GM18505 (cell line): ENCODE data around the gene MICU2.

ENCODE experiments used
- ATAC-seq: cut with Tn5 transposase; IDR thresholded peaks from one replicate; pipeline ENCODE4 v1.9.1; 2021; ENCODE audit not compliant: unreplicated experiment
- POLR2A ChIP-seq: IDR thresholded peaks from 4 replicates; pipeline ENCODE4 v1.6.1; 2011; ENCODE audit warnings: borderline replicate concordance; ENCODE audit not compliant: insufficient read depth, insufficient read length; ENCODE audit errors: extremely low read depth

MICU2 gene

GRCh38 chr13:21443171-21443570, 160.8 kb downstream of the MICU2 start:
- ATAC-seq = no peak

More at GRCh38 chr13:21443171-21443570, 160.8 kb downstream of the MICU2 start:
- TF ChIP-seq POLR2A = no peak
